IPS-20b (cell line): ENCODE data around the gene GRID2IP.

Source experiments
- H3K27ac ChIP-seq: one replicate; pipeline ENCODE4 v1.5.1; 2013; ENCODE audit warnings: low read length
- H3K27me3 ChIP-seq: 2 replicates; pipeline ENCODE4 v1.6.1; 2013; ENCODE audit warnings: mild to moderate bottlenecking, low read length, inconsistent platforms; ENCODE audit not compliant: insufficient read depth
- H3K36me3 ChIP-seq: 2 replicates; pipeline ENCODE4 v1.6.1; 2013; ENCODE audit warnings: low read depth, mild to moderate bottlenecking, inconsistent platforms, low read length, moderate library complexity; ENCODE audit not compliant: insufficient read depth
- H3K4me1 ChIP-seq: 2 replicates; pipeline ENCODE4 v1.6.1; 2013; ENCODE audit warnings: mild to moderate bottlenecking, control low read depth, inconsistent platforms, low read length, moderate library complexity; ENCODE audit not compliant: insufficient read depth
- H3K4me3 ChIP-seq: 2 replicates; pipeline ENCODE4 v1.5.1; 2013; ENCODE audit warnings: mild to moderate bottlenecking, low read length, inconsistent platforms
- H3K9ac ChIP-seq: 2 replicates; pipeline ENCODE4 v1.6.1; 2013; ENCODE audit warnings: low read depth, mild to moderate bottlenecking, inconsistent platforms, low read length, moderate library complexity
- H3K9me3 ChIP-seq: 2 replicates; pipeline ENCODE4 v1.6.1; 2013; ENCODE audit warnings: mild to moderate bottlenecking, low read depth, low read length, inconsistent platforms; ENCODE audit not compliant: insufficient read depth

The GRID2IP gene

DNA sequence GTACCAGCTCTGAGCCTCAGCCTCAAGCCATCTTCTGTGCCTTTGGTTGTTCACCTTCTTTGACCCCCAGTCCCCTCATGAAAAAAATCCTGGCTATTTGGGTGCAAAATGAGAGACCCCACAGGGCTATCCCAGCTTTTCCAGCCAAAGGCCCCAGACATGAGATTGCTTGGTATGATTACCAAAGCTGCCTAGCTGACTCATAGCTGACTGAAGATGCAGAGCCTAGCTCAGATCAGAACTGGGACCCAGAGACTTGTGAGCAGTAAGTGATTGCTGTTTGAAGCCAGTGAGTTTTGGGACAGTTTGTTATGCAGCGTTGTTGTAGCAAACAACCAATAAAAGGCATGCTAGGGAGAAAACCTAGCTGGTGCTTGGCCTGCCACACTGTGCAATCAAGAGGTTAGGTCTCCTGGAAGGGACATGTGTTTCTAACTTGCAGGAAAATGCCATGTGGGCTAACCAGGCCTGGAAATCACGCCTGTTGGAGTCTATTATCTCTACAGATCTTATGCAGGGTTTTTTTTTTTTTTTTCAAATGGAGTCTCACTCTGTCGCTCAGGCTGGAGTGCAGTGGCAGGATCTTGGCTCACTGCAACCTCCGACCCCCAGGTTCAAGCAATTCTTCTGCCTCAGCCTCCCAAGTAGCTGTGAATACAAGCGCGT, 55.5 kb downstream of the GRID2IP start:
- Histone ChIP-seq H3K9ac (no peak overlapping the region), H3K27me3 (no peaks in the 10 kb centered on the region), H3K4me1 (no peaks in the 10 kb centered on the region), H3K4me3 (no peak overlapping the region), H3K36me3 (no peaks in the 10 kb centered on the region), H3K9me3 (no peaks in the 10 kb centered on the region), H3K27ac (no peak overlapping the region)

DNA sequence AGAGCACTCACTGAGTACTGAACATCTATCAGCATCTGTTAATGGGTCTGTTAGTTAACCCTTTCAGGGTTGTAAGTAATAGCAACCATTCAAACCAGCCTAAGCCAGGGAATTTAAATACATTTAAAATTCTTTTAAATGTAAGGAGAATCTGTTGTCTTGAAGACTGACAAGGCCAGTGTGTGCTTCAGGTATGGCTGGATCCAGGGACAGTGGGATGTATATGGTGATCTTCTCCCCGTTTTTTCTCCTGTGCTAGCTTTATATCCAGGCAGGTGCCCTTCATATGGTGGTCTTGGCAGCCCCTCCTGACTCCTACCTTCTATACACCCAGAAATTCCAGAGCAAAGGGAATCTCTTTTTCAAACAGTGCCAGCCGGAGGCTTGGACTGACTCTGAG, 56.9 kb downstream of the GRID2IP start:
- Histone ChIP-seq H3K9me3 (peaks cover 6% of the 10 kb centered on the region; the same call in 1 of the 2 replicates), H3K36me3 (no peaks in the 10 kb centered on the region), H3K9ac (no peak overlapping the region), H3K27me3 (no peaks in the 10 kb centered on the region), H3K4me3 (no peak overlapping the region), H3K27ac (no peak overlapping the region), H3K4me1 (no peaks in the 10 kb centered on the region)

DNA sequence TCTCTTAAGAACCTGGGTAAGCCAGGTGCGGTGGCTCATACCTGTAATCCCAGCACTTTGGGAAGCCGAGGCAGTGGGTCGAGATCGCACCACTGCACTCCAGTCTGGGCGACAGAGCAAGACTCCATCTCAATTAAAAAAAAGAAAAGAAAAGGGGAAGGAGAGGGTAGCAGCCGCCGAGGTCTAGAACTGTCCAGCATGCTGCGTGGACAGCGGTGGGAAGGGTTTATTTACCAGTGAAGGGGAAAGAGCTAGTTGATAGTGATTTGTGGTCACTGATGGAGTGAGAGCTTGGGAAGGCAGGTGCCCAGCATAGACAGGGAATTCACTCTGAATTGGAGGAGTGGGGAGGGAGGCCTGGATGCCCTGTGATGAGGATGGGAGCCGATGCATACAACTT, 60.1 kb downstream of the GRID2IP start:
- no peak overlapping the region for H3K27ac ChIP-seq
- H3K4me3 ChIP-seq = no peak overlapping the region
- no peaks in the 10 kb centered on the region for H3K4me1 ChIP-seq
- peaks cover 7% of the 10 kb centered on the region; the same call in 1 of the 2 replicates for H3K9me3 ChIP-seq
- no peaks in the 10 kb centered on the region for H3K27me3 ChIP-seq
- no peaks in the 10 kb centered on the region for H3K36me3 ChIP-seq
- H3K9ac ChIP-seq = no peak overlapping the region

DNA sequence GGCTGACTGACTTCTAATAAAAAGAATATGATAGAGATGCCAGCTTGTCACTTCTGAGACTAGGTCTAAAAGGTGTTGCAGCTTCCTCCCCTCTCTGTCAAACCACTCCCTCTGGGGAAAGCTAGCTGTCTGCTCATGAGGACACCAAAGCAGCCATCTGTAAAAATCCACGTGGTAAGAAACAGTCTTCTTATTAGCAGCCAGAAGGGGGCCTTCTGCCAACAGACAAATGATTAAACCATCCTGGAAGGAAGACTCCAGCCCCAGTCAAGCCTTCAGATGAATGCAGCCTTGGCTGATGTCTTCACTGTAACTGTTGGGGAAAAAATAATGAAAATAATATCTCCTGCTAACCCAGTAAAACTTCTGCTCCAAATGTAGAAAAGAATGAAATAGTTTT, 61.6 kb downstream of the GRID2IP start:
- Histone ChIP-seq H3K27ac (no peak overlapping the region), H3K4me3 (no peak overlapping the region), H3K27me3 (no peaks in the 10 kb centered on the region), H3K36me3 (no peaks in the 10 kb centered on the region), H3K9ac (no peak overlapping the region), H3K4me1 (0 out of 2 replicates have a peak, but pooled peaks cover 2% of the 10 kb centered on the region), H3K9me3 (peaks cover 7% of the 10 kb centered on the region; the same call in 1 of the 2 replicates)

DNA sequence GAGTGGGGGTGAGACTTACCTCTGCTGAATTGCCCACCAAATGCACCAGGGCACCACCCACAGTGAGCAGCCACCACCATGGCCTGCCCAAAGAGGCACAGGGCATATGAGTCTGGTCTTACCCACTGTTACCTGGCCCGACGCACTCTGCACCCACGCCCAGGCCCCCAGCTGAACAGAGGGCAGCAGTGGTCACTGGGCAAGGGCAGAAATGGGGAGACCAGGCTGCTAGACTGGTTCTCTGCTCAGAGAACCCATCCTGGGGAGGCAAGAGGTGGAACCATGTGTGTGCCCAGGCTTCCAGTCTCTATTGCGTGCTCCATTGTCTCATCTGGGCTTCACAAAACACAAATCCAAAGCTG, 64.1 kb downstream of the GRID2IP start:
- Histone ChIP-seq H3K36me3 (no peaks in the 10 kb centered on the region), H3K9me3 (peaks cover 7% of the 10 kb centered on the region; the same call in 1 of the 2 replicates), H3K9ac (no peak overlapping the region), H3K27me3 (no peaks in the 10 kb centered on the region), H3K4me3 (no peak overlapping the region), H3K27ac (no peak overlapping the region), H3K4me1 (peaks cover 7% of the 10 kb centered on the region; the same call in 1 of the 2 replicates)

DNA sequence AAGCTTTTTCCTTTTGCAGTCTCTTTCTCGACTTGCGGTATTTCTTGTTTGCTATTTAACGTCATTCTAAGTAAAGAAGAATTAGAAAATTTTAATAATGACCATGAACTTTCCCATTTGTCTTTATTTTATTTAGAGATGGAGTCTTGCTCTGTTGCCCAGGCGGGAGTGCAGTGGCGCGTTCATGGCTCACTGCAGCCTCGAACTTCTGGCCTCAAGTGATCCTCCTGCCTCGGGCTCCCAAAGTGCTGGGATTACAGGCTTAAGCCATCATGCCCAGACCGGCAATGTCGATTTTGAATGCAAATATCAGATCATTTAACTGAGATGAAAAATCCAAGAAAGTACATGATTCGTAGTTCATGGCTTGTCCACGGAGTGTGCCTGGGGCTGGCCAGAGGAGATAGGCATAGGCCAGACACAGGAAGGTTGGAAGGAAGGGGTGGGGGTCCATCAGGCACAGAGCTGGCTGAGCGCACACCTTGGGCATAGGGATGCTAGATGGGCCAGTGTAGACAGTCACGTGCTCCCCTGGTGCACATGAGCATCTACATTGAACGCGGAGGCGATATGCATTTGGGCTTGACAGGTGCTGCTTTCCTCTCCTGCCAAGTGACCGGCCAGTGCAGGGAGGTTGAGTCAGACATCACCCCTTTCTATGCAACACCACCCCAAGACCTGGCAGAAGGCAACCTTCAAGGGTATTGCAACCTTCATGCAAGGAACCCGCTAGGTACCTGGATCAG, 64.7 kb downstream of the GRID2IP start:
- Histone ChIP-seq H3K9me3 (peaks cover 7% of the 10 kb centered on the region; the same call in 1 of the 2 replicates), H3K27me3 (no peaks in the 10 kb centered on the region), H3K36me3 (peaks cover under 1% of the 10 kb centered on the region; the same call in 1 of the 2 replicates), H3K27ac (no peak overlapping the region), H3K4me3 (no peak overlapping the region), H3K4me1 (peaks cover 7% of the 10 kb centered on the region; the same call in 1 of the 2 replicates), H3K9ac (no peak overlapping the region)

DNA sequence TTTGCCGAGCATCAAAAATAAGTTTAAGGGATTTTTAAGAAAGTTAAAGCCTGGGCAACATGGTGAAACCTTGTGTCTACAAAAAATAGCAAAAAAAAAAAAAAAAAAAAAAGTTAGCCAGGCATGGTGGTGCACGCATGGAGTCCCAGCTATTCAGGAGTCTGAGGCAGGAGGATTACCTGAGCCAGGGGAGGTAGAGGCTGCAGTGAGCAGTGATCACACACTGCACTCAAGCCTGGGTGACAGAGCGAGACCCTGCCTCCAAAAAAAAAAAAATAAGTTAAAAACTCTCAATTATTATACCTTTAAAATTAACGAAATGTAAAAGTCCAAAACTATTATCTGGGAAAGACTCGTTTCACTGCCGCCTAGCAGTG, 68.5 kb downstream of the GRID2IP start:
- peak overlapping the region; percentile 79; the same call in 1 of the 2 replicates for H3K9ac ChIP-seq
- H3K36me3 ChIP-seq = peaks cover 20% of the 10 kb centered on the region
- no peaks in the 10 kb centered on the region for H3K27me3 ChIP-seq
- H3K9me3 ChIP-seq = no peaks in the 10 kb centered on the region
- peaks cover 7% of the 10 kb centered on the region; the same call in 1 of the 2 replicates for H3K4me1 ChIP-seq
- peak overlapping the region; percentile 93 for H3K4me3 ChIP-seq
- H3K27ac ChIP-seq = no peak overlapping the region

DNA sequence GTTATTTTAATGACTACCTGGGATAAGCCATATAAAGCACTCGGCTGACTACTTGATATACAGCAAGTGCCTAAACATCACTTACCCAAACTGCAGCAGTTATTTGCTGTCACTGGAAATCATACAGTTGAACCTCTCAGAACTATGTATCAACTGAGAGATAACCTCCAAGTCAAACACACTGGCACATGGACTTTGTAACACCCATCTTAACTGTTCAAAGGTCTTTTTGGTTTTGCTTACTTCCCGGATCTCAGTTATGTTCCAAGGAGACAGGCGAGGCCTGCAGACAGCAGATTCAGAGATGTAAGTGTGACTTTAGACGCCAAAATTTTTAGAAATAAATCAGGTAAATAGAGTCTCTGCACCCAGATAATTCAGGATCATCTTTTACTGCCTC, 69.0 kb downstream of the GRID2IP start:
- H3K36me3 ChIP-seq = peaks cover 20% of the 10 kb centered on the region
- H3K4me3 ChIP-seq = peak overlapping the region; percentile 93; the same call in 1 of the 2 replicates

DNA sequence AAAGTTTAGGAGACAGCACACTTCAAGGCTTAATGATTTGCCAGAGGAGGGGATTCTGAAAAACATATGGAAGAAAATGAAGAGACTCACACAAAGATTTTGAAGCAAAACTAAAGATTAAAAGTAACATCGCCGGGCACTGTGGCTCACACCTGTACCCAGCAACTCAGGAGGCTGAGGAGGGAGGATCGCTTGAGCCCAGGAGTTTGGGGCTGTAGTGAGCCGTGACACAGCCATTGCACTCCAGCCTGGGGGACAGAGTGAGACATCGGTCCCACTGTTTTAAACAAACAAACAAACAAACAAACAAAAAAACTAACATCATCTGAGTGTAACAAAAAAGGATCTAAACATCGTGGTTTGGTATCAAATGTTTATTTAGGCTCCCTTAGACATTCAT, 69.8 kb downstream of the GRID2IP start:
- Histone ChIP-seq H3K9me3 (no peaks in the 10 kb centered on the region), H3K36me3 (peaks cover 20% of the 10 kb centered on the region), H3K9ac (no peak overlapping the region), H3K27ac (no peak overlapping the region), H3K4me1 (peaks cover 7% of the 10 kb centered on the region; the same call in 1 of the 2 replicates), H3K27me3 (no peaks in the 10 kb centered on the region), H3K4me3 (no peak overlapping the region)

More for the DNA sequence above, 69.0 kb downstream of the GRID2IP start:
- Histone ChIP-seq H3K27ac (no peak overlapping the region), H3K27me3 (no peaks in the 10 kb centered on the region), H3K4me1 (peaks cover 7% of the 10 kb centered on the region; the same call in 1 of the 2 replicates), H3K9ac (no peak overlapping the region), H3K9me3 (no peaks in the 10 kb centered on the region)

DNA sequence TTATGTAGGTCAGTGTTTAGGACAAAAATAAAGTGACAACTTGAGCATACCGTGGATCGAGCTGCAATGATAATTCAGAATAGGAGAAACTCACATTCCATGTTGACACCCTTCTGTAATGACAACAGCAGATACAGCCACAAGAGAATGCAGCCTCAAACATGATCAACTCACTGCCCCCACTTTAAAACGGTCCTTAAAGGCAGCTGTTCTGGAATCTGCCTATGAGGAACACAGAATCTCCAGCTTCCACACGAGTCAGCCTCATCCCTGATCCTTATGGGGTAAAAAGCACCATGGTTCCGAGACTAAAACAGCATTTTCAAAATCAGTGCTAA, 71.0 kb downstream of the GRID2IP start:
- Histone ChIP-seq H3K27me3 (no peaks in the 10 kb centered on the region), H3K9ac (no peak overlapping the region), H3K27ac (no peak overlapping the region), H3K9me3 (no peaks in the 10 kb centered on the region), H3K4me3 (no peak overlapping the region), H3K36me3 (peaks cover 20% of the 10 kb centered on the region), H3K4me1 (peaks cover 7% of the 10 kb centered on the region; the same call in 1 of the 2 replicates)

DNA sequence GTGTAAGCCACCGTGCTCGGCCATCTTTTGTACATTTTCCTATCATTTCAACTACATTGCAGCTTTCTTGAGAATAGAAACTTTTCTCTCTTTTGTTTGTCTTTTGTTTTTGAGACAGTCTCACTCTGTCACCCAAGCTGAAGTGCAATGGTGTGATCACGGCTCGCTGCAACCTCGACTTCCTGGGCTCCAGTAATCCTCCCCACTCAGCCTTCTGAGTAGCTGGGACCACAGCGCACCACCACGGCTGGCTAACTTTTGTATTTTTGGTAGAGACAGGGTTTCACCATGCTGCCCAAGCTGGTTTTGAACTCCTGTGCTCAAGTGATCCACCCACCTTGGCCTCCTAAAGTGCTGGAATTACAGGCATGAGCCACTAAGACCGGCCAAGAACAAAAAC, 72.2 kb downstream of the GRID2IP start:
- Histone ChIP-seq H3K4me1 (peaks cover 3% of the 10 kb centered on the region; the same call in 1 of the 2 replicates), H3K9me3 (no peaks in the 10 kb centered on the region), H3K27ac (no peak overlapping the region), H3K9ac (no peak overlapping the region), H3K4me3 (no peak overlapping the region), H3K36me3 (peaks cover 23% of the 10 kb centered on the region), H3K27me3 (no peaks in the 10 kb centered on the region)

DNA sequence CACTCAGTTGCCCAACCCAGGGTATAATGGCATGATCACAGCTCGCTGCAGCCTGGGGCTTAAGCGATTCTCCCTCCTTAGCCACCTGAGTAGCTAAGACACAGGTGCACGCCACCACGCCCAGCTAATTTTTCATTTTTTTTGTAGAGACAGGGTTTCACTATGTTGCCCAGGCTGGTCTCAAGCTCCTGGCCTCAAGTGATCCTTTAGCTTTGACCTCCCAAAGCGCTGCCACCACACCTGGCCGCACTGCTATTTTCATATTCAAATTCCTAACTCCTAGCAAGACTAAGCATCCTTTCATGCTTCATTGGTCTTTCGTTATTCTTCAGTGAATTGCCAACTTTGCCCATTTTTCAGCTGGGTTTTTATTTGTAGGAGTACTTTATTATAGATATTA, 73.1 kb downstream of the GRID2IP start:
- H3K36me3 ChIP-seq = peaks cover 31% of the 10 kb centered on the region
- H3K4me1 ChIP-seq = peaks cover 3% of the 10 kb centered on the region; the same call in 1 of the 2 replicates
- no peak overlapping the region for H3K9ac ChIP-seq
- H3K9me3 ChIP-seq = no peaks in the 10 kb centered on the region
- H3K4me3 ChIP-seq = no peak overlapping the region
- H3K27ac ChIP-seq = no peak overlapping the region
- H3K27me3 ChIP-seq = no peaks in the 10 kb centered on the region
